GM12878 (cell line): ENCODE results near the gene PISD. TPM values are rescaled to one million over a fixed set of nuclear protein-coding genes. Genes with fewer than 3 reads are reported as not detected.

Experiments used
- BHLHE40 ChIP-seq, 2 experiments: fragments of 450-650 bp in 1 of 2; IDR thresholded peaks; 2 replicates each; pipeline ENCODE4 v1.6.1; 2011 to 2017; ENCODE audit warnings: low read depth in 2 of 2, borderline replicate concordance in 1 of 2, improper control_type of control experiment in 1 of 2, low read length in 1 of 2, mild to moderate bottlenecking in 1 of 2
- CREB1 ChIP-seq: IDR thresholded peaks from 2 replicates; pipeline ENCODE4 v1.6.1; 2012; ENCODE audit warnings: low read depth, mild to moderate bottlenecking, inconsistent platforms
- CREM ChIP-seq: IDR thresholded peaks from 2 replicates; pipeline ENCODE4 v1.6.1; 2014; ENCODE audit warnings: antibody characterized with exemption, low read depth
- MTA2 ChIP-seq: fragments of 450-650 bp; IDR thresholded peaks from 2 replicates; pipeline ENCODE4 v1.6.1; 2016; ENCODE audit warnings: low read depth, mild to moderate bottlenecking, moderate library complexity
- PAX5 ChIP-seq: IDR thresholded peaks from 2 replicates; pipeline ENCODE4 v1.6.1; 2011; ENCODE audit warnings: low read depth, low read length, borderline replicate concordance
- POLR2A ChIP-seq: IDR thresholded peaks from 2 replicates; pipeline ENCODE4 v1.6.1; 2011; ENCODE audit warnings: low read depth, mild to moderate bottlenecking, low read length
- RAD21 ChIP-seq: IDR thresholded peaks from 2 replicates; pipeline ENCODE4 v1.6.1; 2011; ENCODE audit warnings: mild to moderate bottlenecking, low read depth, low read length, moderate library complexity; ENCODE audit not compliant: insufficient read depth
- RAD51 ChIP-seq: fragments of 450-650 bp; IDR thresholded peaks from 2 replicates; pipeline ENCODE4 v1.6.1; 2016; ENCODE audit warnings: moderate library complexity, mild to moderate bottlenecking, inconsistent platforms
- polyA plus RNA-seq, 11 experiments: library from polyadenylated mRNA; depleted of rRNA in 4 of 11; unstranded in 6 of 11; stranded (reverse) in 5 of 11; fragments of >200 nt; fragmentation: Nextera tagmentation in 4 of 11; fragmentation: Illumina TruSeq in 1 of 11; extraction: Ambion mirVana in 4 of 11; extraction: Trizol in 1 of 11; gene quantifications; 1 replicate in 1 of 11; 2 replicates in 10 of 11; pipeline versions ENCODE4 v1.2.1 to v1.2.3, GENCODE V29; 2011 to 2016; ENCODE audit warnings: inconsistent platforms in 2 of 11, missing spikeins in 2 of 11, low read depth in 1 of 11
- total RNA-seq, 4 experiments: library from RNA; depleted of rRNA in 3 of 4; stranded (reverse); fragments of >200 nt in 3 of 4; fragmentation: Illumina TruSeq in 1 of 4; extraction: Trizol in 1 of 4; gene quantifications; 2 replicates each; pipeline versions ENCODE4 v1.2.1 to v1.2.3, GENCODE V29; 2013 to 2021
- TF ChIP-seq, protein P1 (sequence below), 3 experiments: IDR thresholded peaks in 2 of 3; conservative IDR thresholded peaks in 1 of 3; 2 replicates each; pipeline ENCODE4 v1.5.1; 2011; ENCODE audit warnings: low read depth in 3 of 3, low read length in 3 of 3, mild to moderate bottlenecking in 3 of 3, control low read depth in 2 of 3, moderate library complexity in 2 of 3, inconsistent platforms in 1 of 3, mixed read lengths in 1 of 3; ENCODE audit not compliant: control insufficient read depth in 2 of 3, insufficient read depth in 1 of 3; ENCODE audit errors: extremely low read depth in 1 of 3
- TF ChIP-seq, protein P2 (sequence below): fragments of 450-650 bp; conservative IDR thresholded peaks from 2 replicates; pipeline ENCODE4 v1.6.1; 2017; ENCODE audit warnings: mild to moderate bottlenecking, moderate library complexity
- TF ChIP-seq, protein P3 (sequence below): fragments of 450-650 bp; IDR thresholded peaks from 2 replicates; pipeline ENCODE4 v1.6.1; 2016; ENCODE audit warnings: mild to moderate bottlenecking, moderate library complexity, borderline replicate concordance
- TF ChIP-seq, protein P4 (sequence below): fragments of 450-650 bp; IDR thresholded peaks from 2 replicates; pipeline ENCODE4 v1.6.1; 2017; ENCODE audit warnings: low read depth, mild to moderate bottlenecking, moderate library complexity
- TF ChIP-seq, protein P5 (sequence below): fragments of 450-650 bp; IDR thresholded peaks from 2 replicates; pipeline ENCODE4 v1.6.1; 2018; ENCODE audit warnings: borderline replicate concordance, mild to moderate bottlenecking; ENCODE audit not compliant: partially characterized antibody

The PISD gene
- total and polyA plus RNA-seq, 10 of the 15 experiments (the other 5 are each of a cell fraction or from before 2014, with no cell fraction given): 25.8 to 62.7 (median 45.8) TPM

DNA sequence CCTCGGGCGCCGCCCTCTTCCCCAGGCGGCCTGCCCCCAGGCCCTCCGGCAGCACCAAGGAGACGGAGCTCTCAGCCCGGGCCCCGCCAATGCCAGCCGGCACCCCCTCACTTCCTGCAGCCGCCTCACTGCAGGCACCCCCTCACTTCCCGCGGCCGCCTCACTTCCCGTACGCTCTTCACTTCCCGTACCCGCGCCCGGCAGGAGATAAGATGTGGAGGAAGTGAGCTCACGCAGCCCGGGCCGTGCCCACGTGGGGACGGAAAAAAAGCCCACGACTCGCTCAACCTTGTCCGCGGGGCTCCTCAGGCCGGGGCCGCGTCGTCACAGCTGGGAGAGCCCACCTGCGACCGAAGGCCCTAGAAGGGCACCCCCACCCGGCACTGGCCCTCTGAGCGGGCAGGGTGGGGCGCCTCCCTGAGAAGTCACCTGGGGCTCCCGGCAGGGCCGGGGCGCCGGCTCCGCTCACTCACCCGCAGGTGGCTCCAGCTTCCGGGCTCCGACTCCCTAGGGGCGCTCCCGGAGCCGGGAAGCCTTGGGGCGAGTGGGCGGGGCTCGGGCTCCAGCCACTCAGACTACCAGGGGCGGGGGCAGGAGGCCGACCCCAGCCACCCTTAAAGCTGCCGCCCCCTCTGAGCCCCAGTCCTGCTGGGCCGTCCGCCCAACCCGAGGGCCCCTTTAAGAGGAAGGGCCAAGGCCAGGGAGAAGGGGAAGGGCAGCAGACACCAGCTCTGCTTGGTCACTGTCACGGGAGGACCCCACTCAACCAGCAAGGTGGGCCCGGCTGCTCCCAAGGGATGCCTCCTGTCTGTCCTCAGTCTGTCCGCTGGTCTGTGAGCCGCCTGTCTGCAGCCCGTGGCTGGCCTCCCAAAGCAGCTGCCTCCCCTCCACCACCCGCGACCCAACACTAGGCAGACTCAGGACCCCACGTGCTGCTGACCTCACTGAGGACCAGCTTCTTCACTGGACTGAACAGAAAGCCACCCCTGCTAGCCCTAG is 31.4 kb downstream of the PISD start (continued):
- TF ChIP-seq, protein P1, sequence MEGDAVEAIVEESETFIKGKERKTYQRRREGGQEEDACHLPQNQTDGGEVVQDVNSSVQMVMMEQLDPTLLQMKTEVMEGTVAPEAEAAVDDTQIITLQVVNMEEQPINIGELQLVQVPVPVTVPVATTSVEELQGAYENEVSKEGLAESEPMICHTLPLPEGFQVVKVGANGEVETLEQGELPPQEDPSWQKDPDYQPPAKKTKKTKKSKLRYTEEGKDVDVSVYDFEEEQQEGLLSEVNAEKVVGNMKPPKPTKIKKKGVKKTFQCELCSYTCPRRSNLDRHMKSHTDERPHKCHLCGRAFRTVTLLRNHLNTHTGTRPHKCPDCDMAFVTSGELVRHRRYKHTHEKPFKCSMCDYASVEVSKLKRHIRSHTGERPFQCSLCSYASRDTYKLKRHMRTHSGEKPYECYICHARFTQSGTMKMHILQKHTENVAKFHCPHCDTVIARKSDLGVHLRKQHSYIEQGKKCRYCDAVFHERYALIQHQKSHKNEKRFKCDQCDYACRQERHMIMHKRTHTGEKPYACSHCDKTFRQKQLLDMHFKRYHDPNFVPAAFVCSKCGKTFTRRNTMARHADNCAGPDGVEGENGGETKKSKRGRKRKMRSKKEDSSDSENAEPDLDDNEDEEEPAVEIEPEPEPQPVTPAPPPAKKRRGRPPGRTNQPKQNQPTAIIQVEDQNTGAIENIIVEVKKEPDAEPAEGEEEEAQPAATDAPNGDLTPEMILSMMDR (IDR thresholded peaks at IDR 0.05 in 2 of 3, conservative IDR thresholded peaks at IDR 0.05 in 1 of 3; ENCODE audit: control insufficient read depth in 2 of 3, extremely low read depth in 1 of 3, insufficient read depth in 1 of 3, low read depth in 3 of 3, low read length in 3 of 3): peak in 1 of 3 experiments; percentile 17; a peak in 2 of 6 replicates
- peak; percentile 49; the same call in 1 of the 2 replicates for TF ChIP-seq PAX5
- TF ChIP-seq RAD51: peak; percentile 42; the same call in 1 of the 2 replicates
- TF ChIP-seq, protein P2, sequence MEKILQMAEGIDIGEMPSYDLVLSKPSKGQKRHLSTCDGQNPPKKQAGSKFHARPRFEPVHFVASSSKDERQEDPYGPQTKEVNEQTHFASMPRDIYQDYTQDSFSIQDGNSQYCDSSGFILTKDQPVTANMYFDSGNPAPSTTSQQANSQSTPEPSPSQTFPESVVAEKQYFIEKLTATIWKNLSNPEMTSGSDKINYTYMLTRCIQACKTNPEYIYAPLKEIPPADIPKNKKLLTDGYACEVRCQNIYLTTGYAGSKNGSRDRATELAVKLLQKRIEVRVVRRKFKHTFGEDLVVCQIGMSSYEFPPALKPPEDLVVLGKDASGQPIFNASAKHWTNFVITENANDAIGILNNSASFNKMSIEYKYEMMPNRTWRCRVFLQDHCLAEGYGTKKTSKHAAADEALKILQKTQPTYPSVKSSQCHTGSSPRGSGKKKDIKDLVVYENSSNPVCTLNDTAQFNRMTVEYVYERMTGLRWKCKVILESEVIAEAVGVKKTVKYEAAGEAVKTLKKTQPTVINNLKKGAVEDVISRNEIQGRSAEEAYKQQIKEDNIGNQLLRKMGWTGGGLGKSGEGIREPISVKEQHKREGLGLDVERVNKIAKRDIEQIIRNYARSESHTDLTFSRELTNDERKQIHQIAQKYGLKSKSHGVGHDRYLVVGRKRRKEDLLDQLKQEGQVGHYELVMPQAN: peak; percentile 86
- peak; percentile 69; the same call in 1 of the 2 replicates for TF ChIP-seq CREM
- peak; percentile 58; the same call in 1 of the 2 replicates for TF ChIP-seq POLR2A
- TF ChIP-seq MTA2: no peak
- TF ChIP-seq, protein P3, sequence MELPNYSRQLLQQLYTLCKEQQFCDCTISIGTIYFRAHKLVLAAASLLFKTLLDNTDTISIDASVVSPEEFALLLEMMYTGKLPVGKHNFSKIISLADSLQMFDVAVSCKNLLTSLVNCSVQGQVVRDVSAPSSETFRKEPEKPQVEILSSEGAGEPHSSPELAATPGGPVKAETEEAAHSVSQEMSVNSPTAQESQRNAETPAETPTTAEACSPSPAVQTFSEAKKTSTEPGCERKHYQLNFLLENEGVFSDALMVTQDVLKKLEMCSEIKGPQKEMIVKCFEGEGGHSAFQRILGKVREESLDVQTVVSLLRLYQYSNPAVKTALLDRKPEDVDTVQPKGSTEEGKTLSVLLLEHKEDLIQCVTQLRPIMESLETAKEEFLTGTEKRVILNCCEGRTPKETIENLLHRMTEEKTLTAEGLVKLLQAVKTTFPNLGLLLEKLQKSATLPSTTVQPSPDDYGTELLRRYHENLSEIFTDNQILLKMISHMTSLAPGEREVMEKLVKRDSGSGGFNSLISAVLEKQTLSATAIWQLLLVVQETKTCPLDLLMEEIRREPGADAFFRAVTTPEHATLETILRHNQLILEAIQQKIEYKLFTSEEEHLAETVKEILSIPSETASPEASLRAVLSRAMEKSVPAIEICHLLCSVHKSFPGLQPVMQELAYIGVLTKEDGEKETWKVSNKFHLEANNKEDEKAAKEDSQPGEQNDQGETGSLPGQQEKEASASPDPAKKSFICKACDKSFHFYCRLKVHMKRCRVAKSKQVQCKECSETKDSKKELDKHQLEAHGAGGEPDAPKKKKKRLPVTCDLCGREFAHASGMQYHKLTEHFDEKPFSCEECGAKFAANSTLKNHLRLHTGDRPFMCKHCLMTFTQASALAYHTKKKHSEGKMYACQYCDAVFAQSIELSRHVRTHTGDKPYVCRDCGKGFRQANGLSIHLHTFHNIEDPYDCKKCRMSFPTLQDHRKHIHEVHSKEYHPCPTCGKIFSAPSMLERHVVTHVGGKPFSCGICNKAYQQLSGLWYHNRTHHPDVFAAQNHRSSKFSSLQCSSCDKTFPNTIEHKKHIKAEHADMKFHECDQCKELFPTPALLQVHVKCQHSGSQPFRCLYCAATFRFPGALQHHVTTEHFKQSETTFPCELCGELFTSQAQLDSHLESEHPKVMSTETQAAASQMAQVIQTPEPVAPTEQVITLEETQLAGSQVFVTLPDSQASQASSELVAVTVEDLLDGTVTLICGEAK: peak; percentile 33; the same call in 1 of the 2 replicates
- TF ChIP-seq, protein P4, sequence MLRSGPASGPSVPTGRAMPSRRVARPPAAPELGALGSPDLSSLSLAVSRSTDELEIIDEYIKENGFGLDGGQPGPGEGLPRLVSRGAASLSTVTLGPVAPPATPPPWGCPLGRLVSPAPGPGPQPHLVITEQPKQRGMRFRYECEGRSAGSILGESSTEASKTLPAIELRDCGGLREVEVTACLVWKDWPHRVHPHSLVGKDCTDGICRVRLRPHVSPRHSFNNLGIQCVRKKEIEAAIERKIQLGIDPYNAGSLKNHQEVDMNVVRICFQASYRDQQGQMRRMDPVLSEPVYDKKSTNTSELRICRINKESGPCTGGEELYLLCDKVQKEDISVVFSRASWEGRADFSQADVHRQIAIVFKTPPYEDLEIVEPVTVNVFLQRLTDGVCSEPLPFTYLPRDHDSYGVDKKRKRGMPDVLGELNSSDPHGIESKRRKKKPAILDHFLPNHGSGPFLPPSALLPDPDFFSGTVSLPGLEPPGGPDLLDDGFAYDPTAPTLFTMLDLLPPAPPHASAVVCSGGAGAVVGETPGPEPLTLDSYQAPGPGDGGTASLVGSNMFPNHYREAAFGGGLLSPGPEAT: 0 out of 2 replicates have a peak, but pooled peaks have one; percentile 26
- TF ChIP-seq BHLHE40 (IDR thresholded peaks at IDR 0.05; ENCODE audit: borderline replicate concordance in 1 of 2, low read depth in 2 of 2, low read length in 1 of 2): peak; percentile 23 to 35; a peak in 1 of 4 replicates
- peak; percentile 45; the same call in 1 of the 2 replicates for TF ChIP-seq CREB1
- no peak for TF ChIP-seq RAD21
- TF ChIP-seq, protein P5, sequence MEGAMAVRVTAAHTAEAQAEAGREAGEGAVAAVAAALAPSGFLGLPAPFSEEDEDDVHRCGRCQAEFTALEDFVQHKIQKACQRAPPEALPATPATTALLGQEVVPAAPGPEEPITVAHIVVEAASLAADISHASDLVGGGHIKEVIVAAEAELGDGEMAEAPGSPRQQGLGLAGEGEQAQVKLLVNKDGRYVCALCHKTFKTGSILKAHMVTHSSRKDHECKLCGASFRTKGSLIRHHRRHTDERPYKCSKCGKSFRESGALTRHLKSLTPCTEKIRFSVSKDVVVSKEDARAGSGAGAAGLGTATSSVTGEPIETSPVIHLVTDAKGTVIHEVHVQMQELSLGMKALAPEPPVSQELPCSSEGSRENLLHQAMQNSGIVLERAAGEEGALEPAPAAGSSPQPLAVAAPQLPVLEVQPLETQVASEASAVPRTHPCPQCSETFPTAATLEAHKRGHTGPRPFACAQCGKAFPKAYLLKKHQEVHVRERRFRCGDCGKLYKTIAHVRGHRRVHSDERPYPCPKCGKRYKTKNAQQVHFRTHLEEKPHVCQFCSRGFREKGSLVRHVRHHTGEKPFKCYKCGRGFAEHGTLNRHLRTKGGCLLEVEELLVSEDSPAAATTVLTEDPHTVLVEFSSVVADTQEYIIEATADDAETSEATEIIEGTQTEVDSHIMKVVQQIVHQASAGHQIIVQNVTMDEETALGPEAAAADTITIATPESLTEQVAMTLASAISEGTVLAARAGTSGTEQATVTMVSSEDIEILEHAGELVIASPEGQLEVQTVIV: no peak
